Activated T-cell treated with anti-CD3 and anti-CD28 coated beads, Interleukin-2, amount 50 U/mL, for 24 hours (primary cell): Measurements from ENCODE around the gene RASIP1.
"Not testable (repeated sequence)": the region's sequence is repeated elsewhere in the genome, so short reads cannot be mapped to it uniquely, and the experiment has no call there.

Source experiments
- DNase-seq: peaks from one replicate; pipeline ENCODE4 v3.0.0-alpha.2; 2020
- H3K27ac Mint-ChIP-seq: 2 replicates; pipeline ENCODE4 v1.8.0; 2020; ENCODE audit warnings: mild to moderate bottlenecking, mixed read lengths
- H3K27me3 Mint-ChIP-seq: 2 replicates; pipeline ENCODE4 v1.8.0; 2020; ENCODE audit warnings: mixed read lengths
- H3K36me3 Mint-ChIP-seq: 2 replicates; pipeline ENCODE4 v1.8.0; 2020; ENCODE audit warnings: low read depth, mixed read lengths
- H3K4me1 Mint-ChIP-seq: 2 replicates; pipeline ENCODE4 v1.8.0; 2020; ENCODE audit warnings: low read depth, mixed read lengths
- H3K4me3 Mint-ChIP-seq: 2 replicates; pipeline ENCODE4 v1.8.0; 2020; ENCODE audit warnings: mild to moderate bottlenecking, moderate library complexity, mixed read lengths
- H3K9me3 Mint-ChIP-seq: 2 replicates; pipeline ENCODE4 v1.8.0; 2020; ENCODE audit warnings: mixed read lengths

Gene RASIP1, protein sequence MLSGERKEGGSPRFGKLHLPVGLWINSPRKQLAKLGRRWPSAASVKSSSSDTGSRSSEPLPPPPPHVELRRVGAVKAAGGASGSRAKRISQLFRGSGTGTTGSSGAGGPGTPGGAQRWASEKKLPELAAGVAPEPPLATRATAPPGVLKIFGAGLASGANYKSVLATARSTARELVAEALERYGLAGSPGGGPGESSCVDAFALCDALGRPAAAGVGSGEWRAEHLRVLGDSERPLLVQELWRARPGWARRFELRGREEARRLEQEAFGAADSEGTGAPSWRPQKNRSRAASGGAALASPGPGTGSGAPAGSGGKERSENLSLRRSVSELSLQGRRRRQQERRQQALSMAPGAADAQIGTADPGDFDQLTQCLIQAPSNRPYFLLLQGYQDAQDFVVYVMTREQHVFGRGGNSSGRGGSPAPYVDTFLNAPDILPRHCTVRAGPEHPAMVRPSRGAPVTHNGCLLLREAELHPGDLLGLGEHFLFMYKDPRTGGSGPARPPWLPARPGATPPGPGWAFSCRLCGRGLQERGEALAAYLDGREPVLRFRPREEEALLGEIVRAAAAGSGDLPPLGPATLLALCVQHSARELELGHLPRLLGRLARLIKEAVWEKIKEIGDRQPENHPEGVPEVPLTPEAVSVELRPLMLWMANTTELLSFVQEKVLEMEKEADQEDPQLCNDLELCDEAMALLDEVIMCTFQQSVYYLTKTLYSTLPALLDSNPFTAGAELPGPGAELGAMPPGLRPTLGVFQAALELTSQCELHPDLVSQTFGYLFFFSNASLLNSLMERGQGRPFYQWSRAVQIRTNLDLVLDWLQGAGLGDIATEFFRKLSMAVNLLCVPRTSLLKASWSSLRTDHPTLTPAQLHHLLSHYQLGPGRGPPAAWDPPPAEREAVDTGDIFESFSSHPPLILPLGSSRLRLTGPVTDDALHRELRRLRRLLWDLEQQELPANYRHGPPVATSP

DNA sequence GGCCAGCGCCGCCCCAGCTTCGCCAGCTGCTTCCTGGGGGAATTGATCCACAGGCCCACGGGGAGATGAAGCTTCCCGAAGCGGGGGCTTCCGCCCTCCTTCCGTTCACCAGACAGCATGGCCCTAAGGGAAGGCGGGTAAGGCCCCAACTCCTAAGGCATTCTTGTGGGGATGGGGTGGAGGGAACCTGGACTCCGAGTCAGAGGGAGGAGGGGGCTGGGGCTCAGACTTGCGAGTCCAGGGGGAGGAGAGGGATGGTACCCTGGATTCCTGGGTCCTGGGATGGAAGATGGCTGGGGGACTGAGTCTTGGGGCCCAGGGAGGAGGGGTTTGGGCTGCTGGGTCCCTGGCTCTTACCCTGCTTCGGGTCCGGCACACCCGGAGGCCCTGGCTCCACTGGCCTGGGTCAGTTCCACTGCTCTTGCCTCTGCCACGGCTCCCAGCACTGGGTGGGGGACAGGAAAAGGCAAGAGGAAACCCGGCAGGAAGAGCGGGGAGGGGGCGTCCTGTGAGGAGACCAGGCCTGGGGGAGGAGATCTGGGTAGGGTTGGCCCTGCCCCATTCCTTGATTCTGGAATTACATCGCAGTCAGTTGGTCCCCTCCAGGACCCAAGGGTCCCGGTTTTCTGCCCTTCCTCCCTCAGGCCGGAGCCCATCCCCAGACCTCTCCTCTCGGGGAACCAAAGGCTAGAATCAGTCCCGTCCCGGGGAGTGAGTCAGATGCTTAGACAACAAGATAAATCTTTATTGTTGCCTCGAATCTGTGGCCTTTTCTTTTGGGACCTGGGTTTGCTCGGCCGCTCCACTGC lies at the start of gene RASIP1:
RASIP1 (minus strand) TSS at position 447 of the 809 bp plus-strand sequence; CDS start at position 119, 328 bp downstream.
- Mint-ChIP-seq H3K9me3 (no peaks in the 10 kb centered on the region), H3K27ac (no peak within 1 kb of the TSS), H3K27me3 (peaks cover 21% of the 10 kb centered on the region), H3K36me3 (no peaks in the 10 kb centered on the region), H3K4me3 (peak within 1 kb of the TSS; percentile 12), H3K4me1 (peaks cover 10% of the 10 kb centered on the region)
- DNase-seq, result no peak

DNA sequence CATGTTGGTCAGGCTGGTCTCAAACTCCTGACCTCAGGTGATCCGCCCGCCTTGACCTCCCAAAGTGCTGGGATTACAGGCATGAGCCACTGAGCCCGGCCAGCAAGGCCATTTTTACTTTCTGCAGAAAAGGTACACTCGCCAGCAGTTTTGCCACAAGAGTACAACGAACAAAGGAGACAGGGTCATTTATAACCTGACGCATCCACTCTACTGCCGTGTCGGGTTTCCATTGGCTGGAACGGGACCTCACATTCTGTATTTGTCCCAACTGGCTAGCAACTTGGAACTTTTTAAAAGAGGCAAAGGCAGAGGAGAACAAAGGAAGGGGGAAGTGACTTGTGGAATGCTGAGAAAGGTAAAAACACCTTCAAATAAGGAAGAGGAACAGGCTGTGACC lies 46.9 kb upstream of the RASIP1 start:
- not testable (repeated sequence) for H3K4me1 Mint-ChIP-seq, H3K4me3 Mint-ChIP-seq, DNase-seq, H3K36me3 Mint-ChIP-seq, H3K27ac Mint-ChIP-seq, H3K9me3 Mint-ChIP-seq
- peaks cover 19% of the 10 kb centered on the region for H3K27me3 Mint-ChIP-seq

DNA sequence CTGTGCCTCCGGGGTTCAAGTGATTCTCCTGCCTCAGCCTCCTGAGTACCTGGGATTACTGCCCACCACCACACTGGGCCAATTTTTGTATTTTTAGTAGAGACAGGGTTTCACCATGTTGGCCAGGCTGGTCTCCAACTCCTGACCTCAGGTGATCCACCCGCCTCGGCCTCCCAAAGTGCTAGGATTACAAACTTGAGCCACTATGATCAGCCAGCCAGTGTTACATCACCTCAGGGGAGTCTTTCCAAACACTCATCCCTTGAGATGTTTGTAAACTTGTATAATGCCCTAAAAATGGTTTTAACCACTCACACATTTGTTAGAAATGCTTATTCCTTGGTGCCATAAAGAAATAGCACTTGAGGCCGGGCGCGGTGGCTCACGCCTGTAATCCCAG lies 46.0 kb upstream of the RASIP1 start:
- H3K4me3 Mint-ChIP-seq, H3K9me3 Mint-ChIP-seq, H3K4me1 Mint-ChIP-seq, H3K36me3 Mint-ChIP-seq, DNase-seq, H3K27ac Mint-ChIP-seq: not testable (repeated sequence)
- peaks cover 22% of the 10 kb centered on the region for H3K27me3 Mint-ChIP-seq

DNA sequence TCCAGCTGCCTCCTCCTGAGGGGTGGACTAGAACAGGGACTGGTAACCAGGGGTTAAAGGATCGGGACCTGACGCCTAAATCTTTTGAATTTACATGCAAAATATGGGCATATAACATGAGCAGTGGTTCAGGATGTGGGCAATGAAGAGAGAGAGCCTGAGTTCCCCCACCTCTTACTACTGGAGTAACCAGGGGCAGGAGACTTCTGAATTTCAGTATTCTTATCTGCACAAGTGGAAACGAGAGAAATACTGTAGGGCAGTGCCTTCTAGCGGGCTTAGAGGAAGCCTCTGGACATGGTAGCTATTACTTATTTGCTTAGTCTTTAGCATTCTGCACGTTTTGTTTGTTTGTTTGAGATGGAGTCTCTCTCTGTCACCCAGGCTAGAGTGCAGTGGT lies 44.1 kb upstream of the RASIP1 start:
- H3K9me3 Mint-ChIP-seq, result no peaks in the 10 kb centered on the region
- H3K4me3 Mint-ChIP-seq, result no peak overlapping the region
- no peak overlapping the region for H3K27ac Mint-ChIP-seq
- H3K36me3 Mint-ChIP-seq, result no peaks in the 10 kb centered on the region
- no peak for DNase-seq
- peaks cover 3% of the 10 kb centered on the region for H3K4me1 Mint-ChIP-seq
- peaks cover 22% of the 10 kb centered on the region for H3K27me3 Mint-ChIP-seq

DNA sequence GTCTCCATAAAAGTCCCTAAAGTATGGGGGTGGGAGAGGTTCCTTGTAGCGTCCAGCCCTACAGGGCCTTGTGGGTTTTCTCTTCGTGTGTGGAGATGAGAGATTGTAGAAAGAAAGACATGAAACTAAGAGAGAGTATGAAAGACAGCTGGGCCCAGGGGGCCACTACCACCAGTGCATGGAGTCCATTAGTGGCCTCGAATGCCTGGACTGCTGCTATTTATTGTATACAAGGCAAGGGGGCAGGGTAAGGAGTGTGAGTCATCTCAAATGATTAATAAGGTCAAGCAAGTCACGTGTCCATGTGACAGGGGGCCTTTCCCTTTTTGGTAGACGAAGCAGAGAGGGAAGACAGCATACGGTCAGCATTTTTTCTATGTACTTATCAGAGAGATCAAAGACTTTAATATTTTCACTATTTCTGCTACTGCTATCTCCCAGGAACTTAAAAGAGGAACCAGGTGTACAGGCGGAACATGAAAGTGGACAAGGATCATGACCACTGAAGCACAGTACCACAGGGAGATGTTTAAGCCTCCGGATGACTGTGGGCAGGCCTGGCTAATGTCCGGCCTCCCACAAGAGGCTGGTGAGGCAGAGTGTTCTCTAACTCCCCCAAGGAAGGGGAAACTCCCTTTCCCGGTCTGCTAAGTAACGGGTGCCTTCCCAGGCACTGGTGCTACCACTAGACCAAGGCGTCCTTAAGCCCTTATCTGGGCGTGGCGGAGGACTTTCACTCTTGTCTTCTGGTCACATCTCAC lies 40.4 kb upstream of the RASIP1 start:
- Mint-ChIP-seq H3K27me3 (peaks cover 21% of the 10 kb centered on the region), H3K4me3 (no peak overlapping the region), H3K9me3 (no peaks in the 10 kb centered on the region), H3K4me1 (peaks cover 3% of the 10 kb centered on the region), H3K27ac (no peak overlapping the region), H3K36me3 (no peaks in the 10 kb centered on the region)
- DNase-seq, result no peak

DNA sequence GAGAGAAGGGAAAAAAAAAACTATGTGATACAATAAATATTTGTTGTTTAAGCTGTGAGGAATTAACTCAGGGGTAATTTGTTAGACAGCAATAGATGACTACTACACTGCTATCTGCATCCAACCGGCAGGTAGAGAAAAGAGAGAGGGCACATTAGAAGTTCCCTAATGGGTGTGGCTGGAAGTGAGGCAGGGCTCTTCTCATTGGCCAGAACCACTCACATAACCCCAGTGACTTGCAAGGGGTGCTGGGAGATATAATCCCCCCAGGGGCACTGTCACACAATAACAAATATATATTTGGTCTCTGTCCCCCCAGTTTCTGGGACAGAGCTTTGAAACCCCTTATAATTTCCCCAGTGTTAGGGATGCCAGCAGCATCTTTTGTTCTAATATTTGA lies 39.2 kb upstream of the RASIP1 start:
- Mint-ChIP-seq H3K27ac (no peak overlapping the region), H3K9me3 (no peaks in the 10 kb centered on the region), H3K27me3 (peaks cover 10% of the 10 kb centered on the region), H3K4me3 (no peak overlapping the region), H3K4me1 (peaks cover 3% of the 10 kb centered on the region), H3K36me3 (no peaks in the 10 kb centered on the region)
- no peak for DNase-seq

DNA sequence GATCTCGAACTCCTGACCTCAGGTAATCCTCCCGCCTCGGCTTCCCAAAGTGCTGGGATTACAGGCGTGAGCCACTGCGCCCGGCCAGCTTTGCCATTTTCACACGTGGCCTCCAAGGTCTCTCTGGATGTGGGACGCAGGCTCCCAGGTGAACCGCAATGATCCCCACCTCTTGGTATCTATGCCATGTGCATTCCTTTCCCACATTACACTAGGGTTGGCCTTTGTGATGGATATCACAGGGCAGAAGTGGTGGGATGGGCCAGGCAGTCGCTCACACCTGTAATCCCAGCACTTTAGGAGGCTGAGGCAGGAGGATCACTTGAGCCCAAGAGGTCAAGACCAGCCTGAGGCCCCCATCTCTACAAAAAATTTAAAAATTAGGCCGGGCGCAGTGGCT lies 37.3 kb upstream of the RASIP1 start:
- Mint-ChIP-seq H3K9me3 (no peaks in the 10 kb centered on the region), H3K27me3 (peaks cover 5% of the 10 kb centered on the region), H3K4me1 (peaks cover 3% of the 10 kb centered on the region), H3K36me3 (no peaks in the 10 kb centered on the region), H3K27ac (no peak overlapping the region), H3K4me3 (no peak overlapping the region)
- no peak for DNase-seq

DNA sequence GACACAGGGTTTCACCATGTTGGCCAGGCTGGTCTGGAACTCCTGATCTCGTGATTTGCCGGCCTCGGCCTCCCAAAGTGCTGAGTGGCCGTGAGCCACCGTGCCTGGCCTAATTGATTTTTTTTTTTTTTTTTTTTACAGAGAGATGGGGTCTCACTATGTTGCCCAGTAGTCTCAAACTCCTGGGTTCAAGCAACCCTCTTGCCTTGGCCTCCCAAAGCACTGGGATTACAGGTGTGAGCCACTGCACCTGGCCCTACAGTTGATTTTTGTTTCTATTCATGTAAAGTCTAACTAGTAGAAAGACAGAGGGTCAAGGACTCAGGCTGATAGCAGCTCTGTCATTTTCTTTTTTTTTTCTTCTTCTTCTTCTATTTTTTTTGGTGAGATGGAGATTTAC lies 36.7 kb upstream of the RASIP1 start:
- Mint-ChIP-seq H3K4me1 (no peaks in the 10 kb centered on the region), H3K27ac (no peak overlapping the region), H3K27me3 (peaks cover 2% of the 10 kb centered on the region), H3K4me3 (no peak overlapping the region), H3K9me3 (no peaks in the 10 kb centered on the region), H3K36me3 (no peaks in the 10 kb centered on the region)
- no peak for DNase-seq

DNA sequence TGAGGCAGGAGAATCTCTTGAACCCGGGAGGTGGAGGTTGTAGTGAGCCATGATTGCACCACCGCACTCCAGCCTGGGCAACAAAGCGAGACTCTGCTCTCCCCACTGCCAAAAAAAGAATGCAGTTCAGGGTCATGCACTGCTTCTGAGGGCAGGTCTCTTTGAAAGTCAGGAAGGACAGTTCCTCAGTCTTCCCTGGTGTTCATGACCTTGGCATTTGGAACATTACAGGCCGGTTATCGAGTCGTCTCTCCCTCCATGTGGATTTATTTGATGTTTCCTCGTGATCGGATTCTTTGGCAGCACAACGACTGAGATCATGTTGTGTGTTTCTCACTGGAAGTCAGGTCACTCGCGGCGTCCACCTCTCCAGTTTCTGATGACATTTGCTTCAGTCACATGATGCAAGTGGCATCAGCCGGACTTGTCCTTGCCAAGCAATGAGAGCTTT lies 32.1 kb upstream of the RASIP1 start:
- Mint-ChIP-seq H3K4me3 (no peak overlapping the region), H3K27ac (no peak overlapping the region), H3K27me3 (peaks cover 11% of the 10 kb centered on the region), H3K36me3 (no peaks in the 10 kb centered on the region), H3K4me1 (no peaks in the 10 kb centered on the region), H3K9me3 (no peaks in the 10 kb centered on the region)
- DNase-seq, result no peak

DNA sequence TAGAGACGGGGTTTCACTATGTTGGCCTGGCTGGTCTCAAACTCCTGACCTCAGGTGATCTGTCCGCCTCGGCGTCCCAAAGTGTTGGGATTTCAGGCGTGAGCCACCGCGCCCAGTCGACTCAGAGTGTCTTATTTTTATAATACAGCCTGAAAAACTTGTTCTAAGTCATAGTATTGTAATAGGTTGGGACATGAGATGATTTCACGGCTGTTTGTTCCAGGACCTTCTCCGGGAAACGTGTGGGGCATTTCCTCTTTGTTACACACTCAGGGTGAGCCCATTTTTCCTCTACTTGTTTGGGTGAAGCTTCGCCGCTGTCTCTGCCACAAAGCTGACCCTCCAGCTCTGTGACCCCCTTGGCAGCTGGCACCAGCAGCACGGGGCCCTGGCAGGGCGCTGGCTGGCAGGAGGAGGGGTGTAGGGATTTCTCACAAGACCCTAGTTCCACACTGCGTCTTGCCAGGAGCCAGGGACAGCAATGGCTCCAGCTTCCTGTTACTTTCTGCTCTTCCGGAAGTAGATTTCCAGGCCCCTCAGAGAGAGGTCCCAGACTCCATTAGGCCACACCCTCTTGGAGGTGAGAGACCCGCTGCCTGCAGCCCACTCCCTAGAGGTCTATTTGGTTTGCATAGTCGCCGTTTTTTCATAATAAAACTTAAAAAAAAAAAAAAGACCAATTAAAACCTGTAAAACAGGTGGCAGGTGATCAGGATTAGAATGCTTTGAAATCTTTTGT lies 30.5 kb upstream of the RASIP1 start:
- no peak overlapping the region for H3K4me3 Mint-ChIP-seq

DNA sequence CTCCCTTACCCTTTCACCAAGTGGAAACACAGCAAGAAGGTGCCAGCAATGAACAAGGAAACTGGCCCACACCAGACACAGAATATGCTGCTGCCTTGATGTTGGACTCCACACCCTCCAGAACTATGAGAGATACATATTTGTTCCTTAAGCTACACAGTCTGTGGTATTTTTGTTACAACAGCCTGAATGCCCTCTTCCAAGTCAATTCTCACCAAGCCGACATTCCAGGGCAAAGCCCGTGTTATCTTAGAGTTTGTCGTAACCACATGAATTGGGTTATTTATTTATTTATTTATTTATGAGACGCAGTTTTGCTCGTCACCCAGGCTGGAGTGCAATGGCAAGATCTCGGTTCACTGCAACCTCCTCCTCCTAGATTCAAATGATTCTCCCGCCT lies 29.9 kb upstream of the RASIP1 start:
- H3K4me1 Mint-ChIP-seq, result no peaks in the 10 kb centered on the region
- peaks cover 11% of the 10 kb centered on the region for H3K27me3 Mint-ChIP-seq
- no peaks in the 10 kb centered on the region for H3K36me3 Mint-ChIP-seq
- no peaks in the 10 kb centered on the region for H3K9me3 Mint-ChIP-seq
- no peak overlapping the region for H3K4me3 Mint-ChIP-seq
- DNase-seq, result no peak
- no peak overlapping the region for H3K27ac Mint-ChIP-seq

More for the DNA sequence above, 30.5 kb upstream of the RASIP1 start:
- Mint-ChIP-seq H3K4me1 (no peaks in the 10 kb centered on the region), H3K27ac (no peak overlapping the region), H3K36me3 (no peaks in the 10 kb centered on the region), H3K9me3 (no peaks in the 10 kb centered on the region), H3K27me3 (peaks cover 11% of the 10 kb centered on the region)
- DNase-seq, result no peak

DNA sequence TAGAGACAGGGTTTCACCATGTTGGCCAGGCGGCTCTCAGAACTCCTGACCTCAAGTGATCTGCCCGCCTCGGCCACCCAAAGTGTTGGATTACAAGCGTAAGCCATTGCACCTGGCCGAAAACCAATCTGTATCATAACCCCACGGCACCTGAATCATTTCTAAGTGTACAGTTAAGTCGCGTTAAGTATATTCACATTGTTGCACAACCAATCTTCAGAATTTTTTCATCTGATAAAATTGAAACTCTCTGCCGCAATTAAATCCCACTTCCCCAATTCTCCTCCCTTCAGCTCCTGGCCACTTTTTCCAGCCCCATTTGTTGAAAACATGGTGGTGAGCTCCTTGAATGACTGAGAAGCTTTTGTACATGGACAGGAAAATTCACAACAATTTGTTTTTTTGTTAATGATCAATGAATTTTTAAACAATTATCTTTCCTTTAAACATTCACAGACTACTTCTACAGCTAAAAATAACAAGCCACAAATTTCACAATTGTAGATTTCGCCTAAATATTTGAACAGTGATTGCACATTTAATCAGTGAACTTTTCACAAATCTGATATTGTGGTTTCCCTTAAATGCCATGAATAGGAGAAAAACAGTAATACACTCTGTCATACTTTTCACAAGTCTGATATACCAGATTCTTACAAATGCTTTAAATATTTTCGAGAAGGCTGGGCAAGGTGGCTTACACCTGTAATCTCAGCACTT lies 28.7 kb upstream of the RASIP1 start:
- no peak for DNase-seq
- H3K9me3 Mint-ChIP-seq, result no peaks in the 10 kb centered on the region
- no peak overlapping the region for H3K27ac Mint-ChIP-seq
- no peaks in the 10 kb centered on the region for H3K4me1 Mint-ChIP-seq
- H3K4me3 Mint-ChIP-seq, result no peak overlapping the region
- no peaks in the 10 kb centered on the region for H3K36me3 Mint-ChIP-seq
- peaks cover 11% of the 10 kb centered on the region for H3K27me3 Mint-ChIP-seq
